HCT116 (cell line): ENCODE results near the gene CACNA1S. TPM values are rescaled to one million over a fixed set of nuclear protein-coding genes. Genes with fewer than 3 reads are reported as not detected.

Source experiments
- ATAC-seq: fragments of 200-7000 bp; cut with Tn5 transposase; 2 replicates; pipeline ENCODE4 v1.9.1; 2020; ENCODE audit warnings: mild to moderate bottlenecking, moderate library complexity
- BruUV-seq: library from RNA; stranded (reverse); fragments of 400-500 nt; replicated peaks from 2 replicates; lab custom pipeline; 2021; lab: Mats Ljungman, UMichigan
- CTCF ChIA-PET: fragments of 300-600 bp; sonication (Branson Sonifier 250); formaldehyde crosslinking; loops from one replicate; lab custom pipeline; 2021; ENCODE audit warnings: antibody characterized with exemption; lab: Charles Lee
- POLR2A ChIA-PET: fragments of 300-600, 350-600 bp; sonication (Branson Sonifier 250); formaldehyde crosslinking; loops from one replicate; lab custom pipeline; 2021; ENCODE audit warnings: antibody characterized with exemption; lab: Charles Lee
- RAD21 ChIA-PET, 2 experiments: fragments of 300-600 bp; sonication (Branson Sonifier 250); formaldehyde crosslinking; loops; one replicate each; lab custom pipeline; 2023; ENCODE audit warnings: low total read pairs in 2 of 2; ENCODE audit not compliant: uncharacterized antibody in 2 of 2, unreplicated experiment in 2 of 2, low non-redundant PET in 1 of 2; lab: Charles Lee
- DNase-seq: peaks from one replicate; pipeline ENCODE4 v3.0.0-alpha.2; 2010; ENCODE audit warnings: low read depth, low spot score
- H2AFZ ChIP-seq: fragments of 200-600 bp; shearing (Covaris generic), sonication (generic); 2 replicates; pipeline ENCODE4 v1.6.1; 2017; ENCODE audit warnings: low read depth, mixed run types, mixed read lengths, antibody characterized with exemption, low read length; ENCODE audit not compliant: poor library complexity, severe bottlenecking
- H3K27ac ChIP-seq: 2 replicates; pipeline ENCODE4 v1.5.1; 2012; ENCODE audit warnings: low read depth, low read length
- H3K27me3 ChIP-seq: fragments of 200-600 bp; sonication (generic); 2 replicates; pipeline ENCODE4 v1.6.1; 2016; ENCODE audit warnings: mixed run types, low read length, mixed read lengths; ENCODE audit not compliant: insufficient read depth
- H3K36me3 ChIP-seq, 2 experiments: fragments of 200-500 bp in 1 of 2; fragments of 200-600 bp in 1 of 2; sonication (Bioruptor generic) in 1 of 2; sonication (generic) in 1 of 2; 2 replicates each; pipeline versions ENCODE4 v1.5.1 to v1.6.1; 2014 to 2016; ENCODE audit warnings: low read length in 2 of 2, inconsistent platforms in 1 of 2, mixed read lengths in 1 of 2, mixed run types in 1 of 2; ENCODE audit not compliant: insufficient read depth in 2 of 2, control insufficient read depth in 1 of 2
- H3K4me1 ChIP-seq, 2 experiments: fragments of 200-600 bp in 1 of 2; sonication (generic) in 1 of 2; 2 replicates each; pipeline versions ENCODE4 v1.5.1 to v1.6.1; 2012 to 2017; ENCODE audit warnings: low read length in 2 of 2, inconsistent platforms in 1 of 2, mild to moderate bottlenecking in 1 of 2, mixed read lengths in 1 of 2, mixed run types in 1 of 2, moderate library complexity in 1 of 2; ENCODE audit not compliant: insufficient read depth in 2 of 2, control insufficient read depth in 1 of 2
- H3K4me2 ChIP-seq: fragments of 200-600 bp; sonication (generic); 2 replicates; pipeline ENCODE4 v1.6.1; 2017; ENCODE audit warnings: mixed run types, low read length, mixed read lengths
- H3K4me3 ChIP-seq, 2 experiments: fragments of 200-600 bp in 1 of 2; sonication (generic) in 1 of 2; replicated peaks in 1 of 2; 2 replicates each; pipeline ENCODE4 v1.5.1; 2011 to 2016; ENCODE audit warnings: low read length in 2 of 2, control low read depth in 1 of 2, low read depth in 1 of 2, mild to moderate bottlenecking in 1 of 2, mixed read lengths in 1 of 2, mixed run types in 1 of 2
- H3K79me2 ChIP-seq: fragments of 200-600 bp; sonication (generic); 2 replicates; pipeline ENCODE4 v1.6.1; 2017; ENCODE audit warnings: mild to moderate bottlenecking, mixed run types, low read length, moderate library complexity, mixed read lengths; ENCODE audit not compliant: insufficient read depth
- H3K9ac ChIP-seq: fragments of 200-600 bp; sonication (generic); 2 replicates; pipeline ENCODE4 v1.6.1; 2016; ENCODE audit warnings: low read length, mixed read lengths
- H3K9me2 ChIP-seq: fragments of 200-600 bp; sonication (generic), shearing (Covaris generic); 2 replicates; pipeline ENCODE4 v1.6.1; 2017; ENCODE audit warnings: mixed run types, mild to moderate bottlenecking, moderate library complexity; ENCODE audit not compliant: insufficient read depth
- H3K9me3 ChIP-seq, 2 experiments: fragments of 200-500 bp in 1 of 2; fragments of 200-600 bp in 1 of 2; sonication (Bioruptor generic) in 1 of 2; sonication (generic) in 1 of 2; 2 replicates each; pipeline ENCODE4 v1.6.1; 2014 to 2017; ENCODE audit warnings: low read length in 2 of 2, mixed read lengths in 2 of 2, inconsistent platforms in 1 of 2, low read depth in 1 of 2, mild to moderate bottlenecking in 1 of 2, mixed run types in 1 of 2, moderate library complexity in 1 of 2; ENCODE audit not compliant: control insufficient read depth in 1 of 2, insufficient read depth in 1 of 2
- H4K20me1 ChIP-seq: fragments of 200-600 bp; sonication (generic), shearing (Covaris generic); 2 replicates; pipeline ENCODE4 v1.6.1; 2017; ENCODE audit warnings: mixed run types, mild to moderate bottlenecking, moderate library complexity; ENCODE audit not compliant: insufficient read depth
- ATF3 ChIP-seq: IDR thresholded peaks from 2 replicates; pipeline ENCODE4 v1.6.1; 2012
- CBX3 ChIP-seq: IDR thresholded peaks from 2 replicates; pipeline ENCODE4 v1.6.1; 2012; ENCODE audit warnings: low read depth
- CEBPB ChIP-seq: IDR thresholded peaks from 2 replicates; pipeline ENCODE4 v1.6.1; 2012; ENCODE audit warnings: low read depth
- CTCF ChIP-seq, 3 experiments: fragments of 200-600 bp in 1 of 3; sonication (generic) in 1 of 3; IDR thresholded peaks in 2 of 3; conservative IDR thresholded peaks in 1 of 3; 2 replicates each; pipeline ENCODE4 v1.5.1; 2012 to 2017; ENCODE audit warnings: low read depth in 2 of 3, low read length in 2 of 3, antibody characterized with exemption in 1 of 3, borderline replicate concordance in 1 of 3, control low read depth in 1 of 3, mild to moderate bottlenecking in 1 of 3, mixed read lengths in 1 of 3, mixed run types in 1 of 3, moderate library complexity in 1 of 3; ENCODE audit not compliant: insufficient read depth in 1 of 3
- EGR1 ChIP-seq: IDR thresholded peaks from 2 replicates; pipeline ENCODE4 v1.6.1; 2012; ENCODE audit warnings: low read depth
- ELF1 ChIP-seq: IDR thresholded peaks from 2 replicates; pipeline ENCODE4 v1.6.1; 2012; ENCODE audit warnings: low read depth, borderline replicate concordance
- MAX ChIP-seq: IDR thresholded peaks from 2 replicates; pipeline ENCODE4 v1.6.1; 2012
- POLR2A ChIP-seq: IDR thresholded peaks from 2 replicates; pipeline ENCODE4 v1.7.0; 2011; ENCODE audit warnings: borderline replicate concordance; ENCODE audit not compliant: insufficient read depth, insufficient read length; ENCODE audit errors: extremely low read depth
- REST ChIP-seq: IDR thresholded peaks from 2 replicates; pipeline ENCODE4 v1.6.1; 2012; ENCODE audit warnings: low read depth
- SIN3A ChIP-seq: IDR thresholded peaks from 2 replicates; pipeline ENCODE4 v1.6.1; 2012; ENCODE audit warnings: low read depth
- SP1 ChIP-seq: IDR thresholded peaks from 2 replicates; pipeline ENCODE4 v1.6.1; 2012; ENCODE audit warnings: low read depth
- SRF ChIP-seq: IDR thresholded peaks from 2 replicates; pipeline ENCODE4 v1.6.1; 2012; ENCODE audit warnings: low read depth
- TCF7L2 ChIP-seq: IDR thresholded peaks from 2 replicates; pipeline ENCODE4 v1.7.0; 2011; ENCODE audit warnings: borderline replicate concordance, inconsistent platforms; ENCODE audit not compliant: insufficient read depth, insufficient read length; ENCODE audit errors: extremely low read depth
- YY1 ChIP-seq: IDR thresholded peaks from 2 replicates; pipeline ENCODE4 v1.6.1; 2011; ENCODE audit warnings: low read length, low read depth, moderate library complexity, mild to moderate bottlenecking; ENCODE audit not compliant: insufficient replicate concordance; ENCODE audit errors: extremely low read depth
- ZFX ChIP-seq: fragments of 450-650 bp; IDR thresholded peaks from 2 replicates; pipeline ENCODE4 v1.6.1; 2017
- ZNF274 ChIP-seq: fragments of 200-500 bp; sonication (Bioruptor generic); IDR thresholded peaks from 2 replicates; pipeline ENCODE4 v1.6.1; 2014; ENCODE audit warnings: mild to moderate bottlenecking, low read depth, low read length, inconsistent platforms
- intact Hi-C: fragments of 100-400 bp; cut with micrococcal nuclease; formaldehyde crosslinking; loops from 2 replicates; pipeline ENCODE4 v1.10.0; 2022
- total RNA-seq: library from RNA; stranded (reverse); gene quantifications from one replicate; pipeline ENCODE4 v1.2.1, GENCODE V29; 2021; ENCODE audit not compliant: unreplicated experiment

The CACNA1S gene
- total RNA-seq, 1 experiment from 2014 or later = not detected

GRCh38 chr1:201092738-201093137 is 19.5 kb downstream of the CACNA1S start:
- ATAC-seq (no peak), DNase-seq (no peak)
- H3K4me1 ChIP-seq = no peaks in the 10 kb centered on the region; a peak in 1 of 4 replicates
- no peak overlapping the region for H3K4me3 ChIP-seq
- no TSS peak for BruUV-seq
- H3K36me3 ChIP-seq = no peaks in the 10 kb centered on the region
- H3K27me3 ChIP-seq = no peaks in the 10 kb centered on the region
- intact Hi-C loops = no loop called here
- ChIA-PET CTCF (no interaction called here), RAD21 (no interaction called here), POLR2A (no interaction called here)
- no peak overlapping the region for H3K4me2 ChIP-seq
- H3K27ac ChIP-seq = no peak overlapping the region
- no peak overlapping the region for H2AFZ ChIP-seq
- no peaks in the 10 kb centered on the region for H3K9me2 ChIP-seq
- H3K79me2 ChIP-seq = no peaks in the 10 kb centered on the region
- no peak for TF ChIP-seq ATF3
- no peak overlapping the region for H3K9ac ChIP-seq
- no peaks in the 10 kb centered on the region for H4K20me1 ChIP-seq
- H3K9me3 ChIP-seq = no peaks in the 10 kb centered on the region

- Histone ChIP-seq H3K4me2 (no peak overlapping the region), H2AFZ (no peak overlapping the region), H3K27me3 (no peaks in the 10 kb centered on the region), H3K9ac (no peak overlapping the region), H3K9me2 (no peaks in the 10 kb centered on the region), H3K4me3 (no peak overlapping the region), H3K9me3 (no peaks in the 10 kb centered on the region), H4K20me1 (no peaks in the 10 kb centered on the region), H3K36me3 (no peaks in the 10 kb centered on the region), H3K79me2 (no peaks in the 10 kb centered on the region), H3K4me1 (no peaks in the 10 kb centered on the region; a peak in 1 of 4 replicates), H3K27ac (no peak overlapping the region)
- intact Hi-C loops = no loop called here
- ChIA-PET RAD21 (no interaction called here), POLR2A (no interaction called here), CTCF (no interaction called here)
- ATAC-seq = no peak
- DNase-seq = no peak
- no TSS peak for BruUV-seq
- no peak for TF ChIP-seq ZFX
- TF ChIP-seq MAX = no peak
- TF ChIP-seq CEBPB = no peak
- no peak for TF ChIP-seq ELF1
- TF ChIP-seq ZNF274 = no peak
- TF ChIP-seq TCF7L2 = no peak
- TF ChIP-seq CTCF (IDR thresholded peaks at IDR 0.05 in 2 of 3, conservative IDR thresholded peaks at IDR 0.05 in 1 of 3; ENCODE audit: borderline replicate concordance in 1 of 3, insufficient read depth in 1 of 3, low read depth in 2 of 3, low read length in 2 of 3) = no peak
- no peak for TF ChIP-seq EGR1
- TF ChIP-seq SIN3A = no peak
- TF ChIP-seq CBX3 = no peak
- TF ChIP-seq POLR2A = no peak
- TF ChIP-seq REST = no peak
- no peak for TF ChIP-seq SRF
- TF ChIP-seq YY1 = no peak
- no peak for TF ChIP-seq SP1
Measured at GRCh38 chr1:201091256-201091655, 21.0 kb downstream of the CACNA1S start.
